Sigmoid colon (tissue), 4 donors: ENCODE data around the gene CD274.

ENCODE experiments used
- EP300 ChIP-seq, 4 donors: sonication (generic); formaldehyde crosslinking; IDR thresholded peaks; one replicate each; pipeline ENCODE4 v1.6.1; 2017; ENCODE audit warnings: antibody characterized with exemption in 4 of 4
- POLR2A ChIP-seq, 2 donors: fragments of 450-650 bp; IDR thresholded peaks; one replicate each; pipeline ENCODE4 v1.6.1; 2016; ENCODE audit warnings: antibody characterized with exemption in 2 of 2, mild to moderate bottlenecking in 2 of 2, moderate library complexity in 2 of 2
- POLR2AphosphoS5 ChIP-seq, 4 donors: sonication (generic); formaldehyde crosslinking; IDR thresholded peaks; one replicate each; pipeline ENCODE4 v1.6.1; 2017; ENCODE audit warnings: antibody characterized with exemption in 4 of 4
- TF ChIP-seq, protein P1 (sequence below), 4 experiments: fragments of 450-650 bp in 3 of 4; fragments of 200-600 bp in 1 of 4; IDR thresholded peaks; one replicate each; pipeline ENCODE4 v1.5.1; 2016 to 2019; ENCODE audit warnings: antibody characterized with exemption in 4 of 4, mild to moderate bottlenecking in 3 of 4, moderate library complexity in 2 of 4

DNA sequence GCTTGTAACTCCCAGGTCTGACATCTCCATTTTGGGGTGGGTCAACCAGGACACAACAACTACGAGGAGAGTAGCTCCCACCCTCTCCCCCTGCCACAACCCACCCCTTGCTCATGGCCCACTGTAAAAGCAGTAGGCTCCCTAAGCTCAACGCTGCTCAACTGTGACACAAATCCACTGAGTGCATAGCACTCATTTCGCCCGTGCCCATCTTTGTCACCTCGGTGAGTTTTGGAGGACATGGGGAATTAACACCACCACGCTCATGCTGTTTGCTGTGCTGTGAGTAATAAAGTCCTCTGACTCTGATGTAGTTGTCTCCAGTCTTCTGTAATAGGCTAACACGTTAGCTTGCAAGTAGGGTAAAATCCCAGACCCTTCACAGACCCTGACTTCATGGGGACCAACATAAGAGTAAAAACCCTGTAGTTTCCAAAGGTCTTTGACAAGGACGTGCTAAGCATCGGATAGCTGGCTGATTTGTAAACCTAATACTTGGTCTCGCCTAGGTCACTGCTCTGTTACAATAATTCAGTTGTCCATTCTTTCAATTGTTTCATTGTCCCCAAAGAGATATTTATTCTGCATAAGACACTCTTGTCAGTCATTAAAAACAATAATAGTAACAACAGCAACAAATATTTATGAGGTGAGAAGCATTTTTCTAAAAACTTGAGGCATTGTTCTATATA is 20.3 kb upstream of the CD274 start:
- TF ChIP-seq, protein P1, sequence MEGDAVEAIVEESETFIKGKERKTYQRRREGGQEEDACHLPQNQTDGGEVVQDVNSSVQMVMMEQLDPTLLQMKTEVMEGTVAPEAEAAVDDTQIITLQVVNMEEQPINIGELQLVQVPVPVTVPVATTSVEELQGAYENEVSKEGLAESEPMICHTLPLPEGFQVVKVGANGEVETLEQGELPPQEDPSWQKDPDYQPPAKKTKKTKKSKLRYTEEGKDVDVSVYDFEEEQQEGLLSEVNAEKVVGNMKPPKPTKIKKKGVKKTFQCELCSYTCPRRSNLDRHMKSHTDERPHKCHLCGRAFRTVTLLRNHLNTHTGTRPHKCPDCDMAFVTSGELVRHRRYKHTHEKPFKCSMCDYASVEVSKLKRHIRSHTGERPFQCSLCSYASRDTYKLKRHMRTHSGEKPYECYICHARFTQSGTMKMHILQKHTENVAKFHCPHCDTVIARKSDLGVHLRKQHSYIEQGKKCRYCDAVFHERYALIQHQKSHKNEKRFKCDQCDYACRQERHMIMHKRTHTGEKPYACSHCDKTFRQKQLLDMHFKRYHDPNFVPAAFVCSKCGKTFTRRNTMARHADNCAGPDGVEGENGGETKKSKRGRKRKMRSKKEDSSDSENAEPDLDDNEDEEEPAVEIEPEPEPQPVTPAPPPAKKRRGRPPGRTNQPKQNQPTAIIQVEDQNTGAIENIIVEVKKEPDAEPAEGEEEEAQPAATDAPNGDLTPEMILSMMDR (IDR thresholded peaks at IDR 0.05) = no peak
- TF ChIP-seq POLR2A (IDR thresholded peaks at IDR 0.05) = no peak
- no peak for TF ChIP-seq EP300 (IDR thresholded peaks at IDR 0.05)
- TF ChIP-seq POLR2AphosphoS5 (IDR thresholded peaks at IDR 0.05) = no peak
